Neuronal stem cell (in vitro differentiated cells): ENCODE results near the gene MEF2B.
"Not testable (repeated sequence)": the region's sequence is repeated elsewhere in the genome, so short reads cannot be mapped to it uniquely, and the experiment has no call there.

Experiments used
- DNase-seq: peaks from one replicate; pipeline ENCODE4 v3.0.0-alpha.2; 2013; ENCODE audit warnings: low spot score
- H2AFZ ChIP-seq: one replicate; pipeline ENCODE4 v1.6.1; 2013; ENCODE audit warnings: mild to moderate bottlenecking, low read length, inconsistent platforms
- H2AK5ac ChIP-seq: 2 replicates; pipeline ENCODE4 v1.6.1; 2013; ENCODE audit warnings: low read depth, mild to moderate bottlenecking, inconsistent platforms, low read length, moderate library complexity, mixed read lengths
- H2BK120ac ChIP-seq: 2 replicates; pipeline ENCODE4 v1.6.1; 2013; ENCODE audit warnings: low read depth, mild to moderate bottlenecking, inconsistent platforms, low read length, moderate library complexity, mixed read lengths
- H2BK12ac ChIP-seq: one replicate; pipeline ENCODE4 v1.6.1; 2013; ENCODE audit warnings: low read length, inconsistent platforms
- H2BK15ac ChIP-seq: 2 replicates; pipeline ENCODE4 v1.6.1; 2013; ENCODE audit warnings: mild to moderate bottlenecking, low read length, inconsistent platforms, mixed read lengths
- H2BK5ac ChIP-seq: one replicate; pipeline ENCODE4 v1.6.1; 2013; ENCODE audit warnings: inconsistent platforms, mild to moderate bottlenecking, low read length, moderate library complexity
- H3K14ac ChIP-seq: one replicate; pipeline ENCODE4 v1.6.1; 2013; ENCODE audit warnings: low read length, inconsistent platforms
- H3K18ac ChIP-seq: 2 replicates; pipeline ENCODE4 v1.6.1; 2013; ENCODE audit warnings: low read length, inconsistent platforms
- H3K23ac ChIP-seq: 2 replicates; pipeline ENCODE4 v1.6.1; 2013; ENCODE audit warnings: low read depth, mild to moderate bottlenecking, mixed read lengths, low read length, inconsistent platforms; ENCODE audit not compliant: poor library complexity
- H3K27ac ChIP-seq: replicated peaks from 3 replicates; pipeline ENCODE4 v1.5.1; 2013; ENCODE audit warnings: low read length, inconsistent platforms
- H3K27me3 ChIP-seq, 3 experiments: 2 replicates each; pipeline ENCODE4 v1.6.1; 2013; ENCODE audit warnings: low read length in 3 of 3, mild to moderate bottlenecking in 2 of 3, inconsistent platforms in 1 of 3, low read depth in 1 of 3, mixed read lengths in 1 of 3, moderate library complexity in 1 of 3; ENCODE audit not compliant: control insufficient read depth in 3 of 3, insufficient read depth in 3 of 3
- H3K36me3 ChIP-seq, 2 donors: replicated peaks in 1 of 2; 2 replicates each; pipeline ENCODE4 v1.6.1; 2013; ENCODE audit warnings: low read length in 2 of 2; ENCODE audit not compliant: control insufficient read depth in 2 of 2, insufficient read depth in 2 of 2
- H3K4ac ChIP-seq: 2 replicates; pipeline ENCODE4 v1.6.1; 2013; ENCODE audit warnings: inconsistent platforms, mild to moderate bottlenecking, low read length, moderate library complexity
- H3K4me1 ChIP-seq, 2 donors: 1 replicate in 1 of 2; 2 replicates in 1 of 2; pipeline ENCODE4 v1.6.1; 2013; ENCODE audit warnings: low read length in 2 of 2, low read depth in 1 of 2; ENCODE audit not compliant: control insufficient read depth in 2 of 2, insufficient read depth in 1 of 2
- H3K4me2 ChIP-seq: one replicate; pipeline ENCODE4 v1.6.1; 2013; ENCODE audit warnings: mild to moderate bottlenecking, low read length, inconsistent platforms; ENCODE audit not compliant: insufficient read depth, poor library complexity, severe bottlenecking
- H3K4me3 ChIP-seq, 2 donors: 2 replicates each; pipeline ENCODE4 v1.5.1; 2013; ENCODE audit warnings: low read length in 2 of 2, mild to moderate bottlenecking in 2 of 2, inconsistent platforms in 1 of 2, moderate library complexity in 1 of 2
- H3K79me1 ChIP-seq: one replicate; pipeline ENCODE4 v1.6.1; 2013; ENCODE audit warnings: low read depth, mild to moderate bottlenecking, inconsistent platforms, low read length, moderate library complexity
- H3K9ac ChIP-seq: one replicate; pipeline ENCODE4 v1.6.1; 2013; ENCODE audit warnings: mild to moderate bottlenecking, low read depth, low read length, inconsistent platforms; ENCODE audit not compliant: poor library complexity
- H3K9me3 ChIP-seq, 2 donors: replicated peaks in 1 of 2; 2 replicates each; pipeline versions ENCODE3 to v1.6.1; 2013; ENCODE audit warnings: low read length in 2 of 2, mild to moderate bottlenecking in 2 of 2, inconsistent platforms in 1 of 2, low read depth in 1 of 2, mixed read lengths in 1 of 2, moderate library complexity in 1 of 2; ENCODE audit not compliant: control insufficient read depth in 2 of 2, insufficient read depth in 1 of 2
- H4K8ac ChIP-seq: one replicate; pipeline ENCODE4 v1.6.1; 2013; ENCODE audit warnings: low read depth, mild to moderate bottlenecking, inconsistent platforms, low read length, moderate library complexity
- H4K91ac ChIP-seq: one replicate; pipeline ENCODE4 v1.6.1; 2013; ENCODE audit warnings: low read length, low read depth, mild to moderate bottlenecking, inconsistent platforms; ENCODE audit not compliant: poor library complexity
- WGBS, 2 donors: extraction: QIAGEN DNeasy Blood & Tissue Kit; methylation state at CpG; one replicate each; pipeline ENCODE4 v1.1.7; 2013; ENCODE audit warnings: missing lambda C conversion rate in 2 of 2, mixed read lengths in 1 of 2; ENCODE audit not compliant: insufficient read length in 2 of 2, insufficient replicate concordance in 1 of 2; ENCODE audit errors: extremely low coverage in 2 of 2; 5-methylcytosine and 5-hydroxymethylcytosine counted together

MEF2B gene

DNA sequence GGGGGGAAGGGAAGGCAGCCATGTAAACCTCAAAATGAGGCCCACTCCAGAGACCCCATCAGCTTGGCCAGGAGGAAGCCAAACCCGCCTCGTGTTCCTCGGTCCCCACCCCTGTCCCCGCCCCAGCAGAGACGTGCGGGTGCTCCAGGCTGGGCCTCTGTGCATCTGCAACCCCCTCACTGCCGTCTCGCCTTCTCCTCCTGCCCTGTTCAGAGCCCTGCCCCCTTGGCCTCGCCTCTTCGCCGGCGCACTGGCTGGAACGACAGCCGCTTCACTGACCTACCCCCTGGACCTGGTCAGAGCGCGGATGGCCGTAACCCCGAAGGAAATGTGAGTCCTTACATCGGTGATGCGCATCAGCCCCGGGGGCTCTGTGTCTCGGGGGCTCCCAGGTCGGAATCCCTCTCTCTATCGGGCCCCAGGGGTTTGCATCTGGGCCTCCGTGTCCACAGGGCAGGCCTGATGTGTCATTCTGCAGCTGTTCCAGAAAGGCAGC, 64.0 kb downstream of the MEF2B start:
- Histone ChIP-seq H3K27ac (peak overlapping the region; percentile 84), H3K4me2 (peak overlapping the region; percentile 26), H2BK15ac (peak overlapping the region; percentile 92), H4K91ac (peak overlapping the region; percentile 85), H3K4me1 (peaks cover 5 to 15% of the 10 kb centered on the region in 2 donors), H3K18ac (peak overlapping the region; percentile 99), H3K23ac (no peak overlapping the region), H4K8ac (peak overlapping the region; percentile 96), H3K27me3 (no peaks in the 10 kb centered on the region), H2AFZ (peak overlapping the region; percentile 74), H3K4me3 (no peak overlapping the region), H2BK12ac (no peak overlapping the region), H2BK5ac (peak overlapping the region; percentile 75), H2BK120ac (peak overlapping the region; percentile 61), H3K4ac (peak overlapping the region; percentile 89), H3K36me3 (no peaks in the 10 kb centered on the region), H2AK5ac (peak overlapping the region; percentile 56), H3K79me1 (peaks cover 3% of the 10 kb centered on the region), H3K9me3 (no peaks in the 10 kb centered on the region), H3K14ac (no peak overlapping the region), H3K9ac (peak overlapping the region; percentile 64)
- no CpG with 5 or more reads among the region's 25 CpGs for WGBS, 2 donors
- DNase-seq, result no peak

DNA sequence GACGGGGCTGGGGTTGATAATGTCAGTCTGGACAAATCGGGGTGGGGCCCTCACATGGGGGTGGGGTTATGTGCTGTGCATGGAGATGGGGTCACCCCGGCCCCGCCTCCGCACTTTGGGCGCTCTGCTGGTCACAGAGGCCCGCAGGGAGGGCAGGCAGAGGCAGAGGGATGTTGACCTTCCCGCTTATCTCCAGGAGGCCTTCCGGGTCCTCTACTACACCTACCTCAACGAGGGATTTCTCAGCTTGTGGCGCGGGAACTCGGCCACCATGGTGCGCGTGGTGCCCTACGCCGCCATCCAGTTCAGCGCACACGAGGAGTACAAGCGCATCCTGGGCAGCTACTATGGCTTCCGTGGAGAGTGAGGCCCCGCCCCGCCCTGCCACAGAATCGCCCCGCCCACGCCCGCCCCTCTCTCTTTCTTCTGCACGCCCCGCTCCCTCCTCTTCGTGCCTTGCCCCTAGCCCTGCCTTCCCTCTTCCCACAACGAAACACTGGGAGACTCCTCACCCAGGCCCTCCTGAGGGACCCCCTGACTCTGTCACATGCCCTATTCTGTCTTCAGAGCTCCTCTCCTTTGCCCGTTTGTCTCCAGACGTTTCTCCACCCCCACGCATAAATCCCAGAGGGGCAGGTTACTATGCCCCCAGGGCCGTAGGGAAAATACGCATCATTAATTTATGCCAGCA, 64.6 kb downstream of the MEF2B start:
- DNase-seq, result peak; percentile 78
- peaks cover 1% of the 10 kb centered on the region for H3K79me1 ChIP-seq
- no peak overlapping the region for H4K91ac ChIP-seq
- H4K8ac ChIP-seq, result peak overlapping the region; percentile 96
- peak overlapping the region; percentile 99 for H3K18ac ChIP-seq
- H3K4me1 ChIP-seq, result peaks cover 5 to 13% of the 10 kb centered on the region in 2 donors
- H2AFZ ChIP-seq, result peak overlapping the region; percentile 74
- H2BK5ac ChIP-seq, result peak overlapping the region; percentile 75
- H2BK12ac ChIP-seq, result peak overlapping the region; percentile 66
- peak overlapping the region; percentile 56 for H2AK5ac ChIP-seq
- H3K23ac ChIP-seq, result peak overlapping the region; percentile 11
- peak overlapping the region; percentile 92 for H2BK15ac ChIP-seq
- no peaks in the 10 kb centered on the region for H3K36me3 ChIP-seq
- peak overlapping the region; percentile 71 for H3K4me2 ChIP-seq
- H3K4ac ChIP-seq, result no peak overlapping the region
- peak overlapping the region; percentile 84 for H3K27ac ChIP-seq
- peak overlapping the region; percentile 91 for H3K9ac ChIP-seq
- no peaks in the 10 kb centered on the region for H3K9me3 ChIP-seq
- WGBS, 2 donors, result no CpG with 5 or more reads among the region's 36 CpGs
- H3K27me3 ChIP-seq, result no peaks in the 10 kb centered on the region
- H3K4me3 ChIP-seq, result peak overlapping the region; percentile 42 to 73
- no peak overlapping the region for H3K14ac ChIP-seq
- peak overlapping the region; percentile 61 for H2BK120ac ChIP-seq

DNA sequence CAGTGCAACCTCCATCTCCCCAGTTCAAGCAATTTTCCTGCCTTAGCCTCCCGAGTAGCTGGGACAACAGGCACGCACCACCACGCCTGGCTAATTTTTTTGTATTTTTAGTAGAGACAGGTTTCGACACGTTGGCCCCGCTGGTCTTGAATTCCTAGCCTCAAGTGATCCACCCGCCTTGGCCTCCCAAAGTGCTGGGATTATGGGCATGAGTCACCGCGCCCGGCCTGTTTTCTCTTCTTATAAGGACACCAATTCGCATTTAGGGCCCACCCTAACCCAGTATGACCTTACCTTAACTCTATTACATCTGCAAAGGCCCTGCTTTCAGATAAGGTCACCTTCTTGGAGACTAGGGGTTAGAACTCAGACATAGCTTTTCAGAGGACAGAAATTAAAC, 66.9 kb downstream of the MEF2B start:
- no peak overlapping the region for H4K91ac ChIP-seq
- no CpG with 5 or more reads among the region's 11 CpGs for WGBS, 2 donors

DNA sequence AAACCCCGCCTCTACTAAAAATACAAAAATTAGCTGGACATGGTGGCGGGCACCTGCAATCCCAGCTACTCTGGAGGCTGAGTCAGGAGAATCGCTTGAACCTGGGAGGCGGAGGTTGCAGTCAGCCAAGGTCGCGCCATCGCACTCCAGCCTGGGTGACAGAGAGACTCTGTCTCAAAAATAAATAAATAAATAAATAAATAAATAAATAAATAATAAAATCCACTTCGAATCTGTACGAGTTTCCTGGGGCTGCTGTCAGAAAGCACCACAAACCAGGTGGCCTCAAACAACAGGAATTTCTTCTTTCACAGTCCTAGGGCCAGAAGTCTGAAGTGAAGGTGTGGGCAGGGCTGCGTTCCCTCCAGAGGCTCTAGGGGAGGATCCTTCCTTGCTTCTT, 67.5 kb downstream of the MEF2B start:
- H3K4me2 ChIP-seq, H3K9me3 ChIP-seq, H3K4me3 ChIP-seq, H2BK120ac ChIP-seq, H3K36me3 ChIP-seq, H2AFZ ChIP-seq, H3K4ac ChIP-seq, H2BK12ac ChIP-seq, H2AK5ac ChIP-seq, H3K79me1 ChIP-seq, H3K27me3 ChIP-seq, H2BK15ac ChIP-seq, H3K27ac ChIP-seq, H3K9ac ChIP-seq, H4K91ac ChIP-seq, H2BK5ac ChIP-seq, H3K23ac ChIP-seq, H3K14ac ChIP-seq, H3K18ac ChIP-seq, H4K8ac ChIP-seq, DNase-seq: not testable (repeated sequence)
- WGBS, 2 donors, result no CpG with 5 or more reads among the region's 10 CpGs
- H3K4me1 ChIP-seq, result peaks cover 5 to 13% of the 10 kb centered on the region in 2 donors

More for the DNA sequence above, 66.9 kb downstream of the MEF2B start:
- H3K36me3 ChIP-seq, result no peaks in the 10 kb centered on the region
- H3K4ac ChIP-seq, result no peak overlapping the region
- H3K4me3 ChIP-seq, result no peak overlapping the region
- H2BK12ac ChIP-seq, result no peak overlapping the region
- no peak overlapping the region for H2BK120ac ChIP-seq
- H3K4me1 ChIP-seq, result peaks cover 5 to 13% of the 10 kb centered on the region in 2 donors
- H3K27me3 ChIP-seq, result no peaks in the 10 kb centered on the region
- peaks cover 1% of the 10 kb centered on the region for H3K79me1 ChIP-seq
- no peak overlapping the region for H2BK5ac ChIP-seq
- H2BK15ac ChIP-seq, result no peak overlapping the region
- H3K4me2 ChIP-seq, result no peak overlapping the region
- no peak overlapping the region for H3K18ac ChIP-seq
- no peak overlapping the region for H3K14ac ChIP-seq
- no peak overlapping the region for H4K8ac ChIP-seq
- H2AK5ac ChIP-seq, result no peak overlapping the region
- no peak overlapping the region for H3K27ac ChIP-seq
- no peak overlapping the region for H3K9ac ChIP-seq
- no peak overlapping the region for H3K23ac ChIP-seq
- no peak overlapping the region for H2AFZ ChIP-seq
- no peak for DNase-seq
- no peaks in the 10 kb centered on the region for H3K9me3 ChIP-seq
